Tibial nerve (tissue), 4 donors: ENCODE results near the gene CLEC16A. TPM values are rescaled to one million over a fixed set of nuclear protein-coding genes. Genes with fewer than 3 reads are reported as not detected.

Source experiments
- DNase-seq, 2 donors: peaks; one replicate each; pipeline ENCODE4 v3.0.0-alpha.2; 2019; ENCODE audit warnings: low spot score in 2 of 2
- H3K27ac ChIP-seq, 4 donors: fragments of 200-600 bp; sonication (generic) in 3 of 4; one replicate each; pipeline ENCODE4 v1.5.1; 2017 to 2019; ENCODE audit warnings: mild to moderate bottlenecking in 1 of 4
- H3K27me3 ChIP-seq, 2 donors: fragments of 200-600 bp; sonication (generic) in 1 of 2; one replicate each; pipeline versions ENCODE4 v1.5.1 to v1.6.0; 2017 to 2019
- H3K36me3 ChIP-seq, 3 donors: fragments of 200-600 bp; sonication (generic); one replicate each; pipeline ENCODE4 v1.5.1; 2018 to 2019
- H3K4me1 ChIP-seq, 4 donors: fragments of 200-600 bp; sonication (generic) in 3 of 4; one replicate each; pipeline ENCODE4 v1.5.1; 2017 to 2019
- H3K4me3 ChIP-seq, 4 donors: fragments of 200-600 bp; sonication (generic) in 3 of 4; one replicate each; pipeline ENCODE4 v1.5.1; 2017 to 2019; ENCODE audit warnings: mild to moderate bottlenecking in 1 of 4, moderate library complexity in 1 of 4
- H3K9me3 ChIP-seq, 4 donors: fragments of 200-600 bp; sonication (generic) in 3 of 4; one replicate each; pipeline ENCODE4 v1.5.1; 2017 to 2019
- EP300 ChIP-seq, 2 donors: sonication (generic); formaldehyde crosslinking; IDR thresholded peaks; one replicate each; pipeline ENCODE4 v1.6.1; 2017; ENCODE audit warnings: antibody characterized with exemption in 2 of 2, mild to moderate bottlenecking in 1 of 2
- POLR2A ChIP-seq, 2 donors: fragments of 450-650 bp; IDR thresholded peaks; one replicate each; pipeline ENCODE4 v1.6.1; 2017; ENCODE audit warnings: antibody characterized with exemption in 2 of 2, mild to moderate bottlenecking in 2 of 2, moderate library complexity in 2 of 2
- WGBS, 2 donors: methylation state at CpG; one replicate each; pipeline ENCODE4 v1.1.5; 2018; 5-methylcytosine and 5-hydroxymethylcytosine counted together
- total RNA-seq, 4 donors: library from RNA; depleted of rRNA; stranded (reverse); fragments of >200 nt; gene quantifications; one replicate each; pipeline ENCODE4 v1.1.0, GENCODE V29; 2016
- TF ChIP-seq, protein P1 (sequence below), 5 experiments: fragments of 200-600 bp in 3 of 5; fragments of 450-650 bp in 2 of 5; sonication (generic) in 3 of 5; IDR thresholded peaks; one replicate each; pipeline ENCODE4 v1.5.1; 2016 to 2019; ENCODE audit warnings: antibody characterized with exemption in 5 of 5, mild to moderate bottlenecking in 3 of 5, moderate library complexity in 2 of 5

Gene CLEC16A, protein sequence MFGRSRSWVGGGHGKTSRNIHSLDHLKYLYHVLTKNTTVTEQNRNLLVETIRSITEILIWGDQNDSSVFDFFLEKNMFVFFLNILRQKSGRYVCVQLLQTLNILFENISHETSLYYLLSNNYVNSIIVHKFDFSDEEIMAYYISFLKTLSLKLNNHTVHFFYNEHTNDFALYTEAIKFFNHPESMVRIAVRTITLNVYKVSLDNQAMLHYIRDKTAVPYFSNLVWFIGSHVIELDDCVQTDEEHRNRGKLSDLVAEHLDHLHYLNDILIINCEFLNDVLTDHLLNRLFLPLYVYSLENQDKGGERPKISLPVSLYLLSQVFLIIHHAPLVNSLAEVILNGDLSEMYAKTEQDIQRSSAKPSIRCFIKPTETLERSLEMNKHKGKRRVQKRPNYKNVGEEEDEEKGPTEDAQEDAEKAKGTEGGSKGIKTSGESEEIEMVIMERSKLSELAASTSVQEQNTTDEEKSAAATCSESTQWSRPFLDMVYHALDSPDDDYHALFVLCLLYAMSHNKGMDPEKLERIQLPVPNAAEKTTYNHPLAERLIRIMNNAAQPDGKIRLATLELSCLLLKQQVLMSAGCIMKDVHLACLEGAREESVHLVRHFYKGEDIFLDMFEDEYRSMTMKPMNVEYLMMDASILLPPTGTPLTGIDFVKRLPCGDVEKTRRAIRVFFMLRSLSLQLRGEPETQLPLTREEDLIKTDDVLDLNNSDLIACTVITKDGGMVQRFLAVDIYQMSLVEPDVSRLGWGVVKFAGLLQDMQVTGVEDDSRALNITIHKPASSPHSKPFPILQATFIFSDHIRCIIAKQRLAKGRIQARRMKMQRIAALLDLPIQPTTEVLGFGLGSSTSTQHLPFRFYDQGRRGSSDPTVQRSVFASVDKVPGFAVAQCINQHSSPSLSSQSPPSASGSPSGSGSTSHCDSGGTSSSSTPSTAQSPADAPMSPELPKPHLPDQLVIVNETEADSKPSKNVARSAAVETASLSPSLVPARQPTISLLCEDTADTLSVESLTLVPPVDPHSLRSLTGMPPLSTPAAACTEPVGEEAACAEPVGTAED
- total RNA-seq = 10 to 100 TPM; 37.4 to 70.2 (median 55.2) TPM

GRCh38 chr16:10944249-10945064 is at the start of gene CLEC16A:
Gene CLEC16A, plus strand, starts transcription at chr16:10944564. Its CDS starts 154 bp downstream, at chr16:10944718.
- peak within 1 kb of the TSS; percentile 66 to 93 (median 86) for H3K4me3 ChIP-seq
- H3K27ac ChIP-seq = peak within 1 kb of the TSS; percentile 35 to 90 (median 86)
- TF ChIP-seq, protein P1, sequence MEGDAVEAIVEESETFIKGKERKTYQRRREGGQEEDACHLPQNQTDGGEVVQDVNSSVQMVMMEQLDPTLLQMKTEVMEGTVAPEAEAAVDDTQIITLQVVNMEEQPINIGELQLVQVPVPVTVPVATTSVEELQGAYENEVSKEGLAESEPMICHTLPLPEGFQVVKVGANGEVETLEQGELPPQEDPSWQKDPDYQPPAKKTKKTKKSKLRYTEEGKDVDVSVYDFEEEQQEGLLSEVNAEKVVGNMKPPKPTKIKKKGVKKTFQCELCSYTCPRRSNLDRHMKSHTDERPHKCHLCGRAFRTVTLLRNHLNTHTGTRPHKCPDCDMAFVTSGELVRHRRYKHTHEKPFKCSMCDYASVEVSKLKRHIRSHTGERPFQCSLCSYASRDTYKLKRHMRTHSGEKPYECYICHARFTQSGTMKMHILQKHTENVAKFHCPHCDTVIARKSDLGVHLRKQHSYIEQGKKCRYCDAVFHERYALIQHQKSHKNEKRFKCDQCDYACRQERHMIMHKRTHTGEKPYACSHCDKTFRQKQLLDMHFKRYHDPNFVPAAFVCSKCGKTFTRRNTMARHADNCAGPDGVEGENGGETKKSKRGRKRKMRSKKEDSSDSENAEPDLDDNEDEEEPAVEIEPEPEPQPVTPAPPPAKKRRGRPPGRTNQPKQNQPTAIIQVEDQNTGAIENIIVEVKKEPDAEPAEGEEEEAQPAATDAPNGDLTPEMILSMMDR (IDR thresholded peaks at IDR 0.05) = peak in 3 of 5 experiments; percentile 40 to 66 (median 52)
- TF ChIP-seq POLR2A (IDR thresholded peaks at IDR 0.05) (peak in 1 of 2 donors; percentile 80), EP300 (IDR thresholded peaks at IDR 0.05) (peak; percentile 89 to 93)
- no peaks in the 10 kb centered on the region for H3K36me3 ChIP-seq
- H3K4me1 ChIP-seq = peaks cover 0 to 74% (median 38%) of the 10 kb centered on the region in 4 donors
- no peaks in the 10 kb centered on the region for H3K27me3 ChIP-seq
- DNase-seq = peak; percentile 91 to 94
- 0% methylated on average over 26 to 65 of the region's 86 CpGs for WGBS, 2 donors
- no peaks in the 10 kb centered on the region for H3K9me3 ChIP-seq

DNA sequence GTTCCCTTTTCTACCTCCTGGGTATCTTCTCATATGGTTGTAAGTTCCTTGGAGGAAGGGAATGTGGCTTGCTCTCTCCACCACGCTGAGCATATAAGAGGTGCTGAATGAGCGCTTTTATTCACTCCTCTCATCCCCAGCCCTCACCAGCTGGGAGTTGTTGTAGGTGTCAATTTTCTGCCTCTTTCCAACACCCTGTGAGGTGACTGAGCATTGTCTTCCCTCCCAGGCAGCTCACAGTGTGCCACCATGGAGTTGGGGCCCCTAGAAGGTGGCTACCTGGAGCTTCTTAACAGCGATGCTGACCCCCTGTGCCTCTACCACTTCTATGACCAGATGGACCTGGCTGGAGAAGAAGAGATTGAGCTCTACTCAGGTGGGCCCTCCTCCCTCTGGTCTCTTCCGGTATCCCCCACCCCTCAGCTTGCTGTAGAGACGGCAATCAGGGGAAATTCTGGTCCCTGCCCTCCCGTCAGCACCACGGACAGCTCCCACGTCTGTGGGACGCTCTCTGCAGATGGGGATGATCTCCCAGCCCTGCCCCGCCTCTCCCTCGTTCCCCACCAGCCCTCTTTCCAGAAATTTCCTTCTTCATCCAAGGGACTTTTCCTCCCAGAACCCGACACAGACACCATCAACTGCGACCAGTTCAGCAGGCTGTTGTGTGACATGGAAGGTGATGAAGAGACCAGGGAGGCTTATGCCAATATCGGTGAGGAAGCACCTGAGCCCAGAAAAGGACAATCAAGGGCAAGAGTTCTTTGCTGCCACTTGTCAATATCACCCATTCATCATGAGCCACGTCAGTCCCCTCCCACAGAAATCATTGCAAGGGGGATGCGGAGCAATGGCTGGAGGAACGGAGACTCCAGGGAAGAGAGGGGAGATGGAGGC is 49.1 kb upstream of the CLEC16A start:
- TF ChIP-seq, protein P1 (IDR thresholded peaks at IDR 0.05) = no peak
- TF ChIP-seq EP300 (IDR thresholded peaks at IDR 0.05) (no peak), POLR2A (IDR thresholded peaks at IDR 0.05) (no peak)
- DNase-seq = peak in 1 of 2 donors; percentile 41
- H3K4me1 ChIP-seq = no peaks in the 10 kb centered on the region
- H3K36me3 ChIP-seq = peaks cover 0 to 13% (median 0%) of the 10 kb centered on the region in 3 donors
- no peak overlapping the region for H3K4me3 ChIP-seq
- H3K27ac ChIP-seq = no peak overlapping the region
- WGBS, 2 donors = 28 to 39% methylated on average over 17 of the region's 17 CpGs
- H3K9me3 ChIP-seq = no peaks in the 10 kb centered on the region
- H3K27me3 ChIP-seq = no peaks in the 10 kb centered on the region

DNA sequence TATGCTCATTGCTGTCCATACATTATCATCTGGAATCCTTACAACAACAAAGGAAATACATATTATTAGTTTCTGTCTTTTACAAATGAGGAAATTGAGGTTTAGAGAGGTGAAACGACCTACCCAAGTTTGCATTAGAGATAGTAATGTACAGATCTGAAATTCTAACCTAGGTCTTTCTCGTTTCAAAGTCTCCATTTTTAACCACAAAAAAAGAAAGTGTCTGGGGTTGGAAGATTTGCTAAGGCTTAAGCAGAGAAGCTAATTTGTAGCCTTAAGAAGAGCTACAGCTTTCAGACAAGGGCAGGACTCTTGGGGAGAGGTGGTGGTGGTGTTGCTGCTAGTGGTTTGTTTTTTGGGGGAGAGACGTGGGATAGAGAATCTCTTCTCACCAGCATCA is 48.2 kb upstream of the CLEC16A start:
- Histone ChIP-seq H3K9me3 (no peaks in the 10 kb centered on the region), H3K27me3 (no peaks in the 10 kb centered on the region), H3K4me1 (no peaks in the 10 kb centered on the region), H3K27ac (no peak overlapping the region), H3K36me3 (peaks cover 0 to 14% (median 0%) of the 10 kb centered on the region in 3 donors), H3K4me3 (no peak overlapping the region)
- 70% methylated on average over 3 of the region's 3 CpGs for WGBS, 2 donors
- no peak for TF ChIP-seq POLR2A (IDR thresholded peaks at IDR 0.05)
- no peak for DNase-seq

DNA sequence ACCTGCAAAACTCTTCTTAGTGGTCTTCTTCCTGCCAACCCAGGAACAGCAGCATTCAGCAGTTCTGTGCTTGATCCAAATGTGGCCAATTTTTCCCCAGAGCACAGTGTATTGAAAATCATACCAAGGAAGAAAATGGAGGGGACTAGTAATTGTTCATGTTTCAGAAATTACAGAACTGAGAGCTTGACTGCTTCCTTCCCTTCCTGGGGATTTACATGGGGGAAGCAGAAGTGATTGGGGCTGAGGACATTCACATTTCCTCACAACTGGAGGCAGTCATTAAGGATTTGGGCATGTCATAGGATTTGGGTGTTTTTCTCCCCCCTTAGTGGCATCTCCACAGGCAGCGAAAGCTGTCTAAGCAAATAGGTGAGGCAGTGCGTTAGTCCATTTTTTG is 47.6 kb upstream of the CLEC16A start:
- Histone ChIP-seq H3K36me3 (peaks cover 0 to 20% (median 2%) of the 10 kb centered on the region in 3 donors), H3K27me3 (no peaks in the 10 kb centered on the region), H3K4me1 (no peaks in the 10 kb centered on the region), H3K4me3 (no peak overlapping the region), H3K9me3 (peaks cover 0 to under 1% (median 0%) of the 10 kb centered on the region in 4 donors), H3K27ac (no peak overlapping the region)
- TF ChIP-seq EP300 (IDR thresholded peaks at IDR 0.05) = peak in 1 of 2 donors; percentile 43
- TF ChIP-seq, protein P1 (IDR thresholded peaks at IDR 0.05) = no peak
- 90 to 97% methylated on average over 2 of the region's 2 CpGs for WGBS, 2 donors
- DNase-seq = no peak
